Astrocyte (in vitro differentiated cells and primary cell): ENCODE data around the gene EGLN3. TPM values are rescaled to one million over a fixed set of nuclear protein-coding genes. Genes with fewer than 3 reads are reported as not detected.
A peak's percentile ranks its signal among the peaks of the same experiment; 100 is the strongest.

Source experiments
- DNase-seq: peaks from one replicate; pipeline ENCODE4 v3.0.0-alpha.2; 2010; ENCODE audit warnings: low read depth
- FAIRE-seq: peaks from 2 replicates; lab custom pipeline; 2011; peaks lifted over from hg19 to GRCh38; lab: Jason Lieb, UNC
- H2AFZ ChIP-seq: 2 replicates; pipeline ENCODE4 v1.6.0; 2012; ENCODE audit warnings: low read depth, low read length, inconsistent platforms
- H3K27ac ChIP-seq: 2 replicates; pipeline ENCODE4 v1.5.1; 2011; ENCODE audit warnings: low read depth, low read length, inconsistent platforms
- H3K27me3 ChIP-seq: 2 replicates; pipeline ENCODE4 v1.6.0; 2011; ENCODE audit warnings: low read length, inconsistent platforms; ENCODE audit not compliant: insufficient read depth
- H3K36me3 ChIP-seq: 2 replicates; pipeline ENCODE4 v1.5.1; 2011; ENCODE audit warnings: low read length, inconsistent platforms; ENCODE audit not compliant: insufficient read depth
- H3K4me1 ChIP-seq: 2 replicates; pipeline ENCODE4 v1.5.1; 2011; ENCODE audit warnings: low read length, inconsistent platforms; ENCODE audit not compliant: insufficient read depth
- H3K4me2 ChIP-seq: 2 replicates; pipeline ENCODE4 v1.6.0; 2012; ENCODE audit warnings: low read length, inconsistent platforms
- H3K4me3 ChIP-seq: 2 replicates; pipeline ENCODE4 v1.5.1; 2011; ENCODE audit warnings: low read depth, mild to moderate bottlenecking, low read length, inconsistent platforms; ENCODE audit not compliant: insufficient read depth
- H3K79me2 ChIP-seq: 2 replicates; pipeline ENCODE4 v1.6.0; 2012; ENCODE audit warnings: mild to moderate bottlenecking, low read length, inconsistent platforms; ENCODE audit not compliant: insufficient read depth
- H3K9ac ChIP-seq: 2 replicates; pipeline ENCODE4 v1.6.0; 2012; ENCODE audit warnings: mild to moderate bottlenecking, low read length, inconsistent platforms
- H3K9me3 ChIP-seq: 2 replicates; pipeline ENCODE4 v1.5.1; 2012; ENCODE audit warnings: low read depth, mild to moderate bottlenecking, low read length, inconsistent platforms; ENCODE audit not compliant: insufficient read depth
- H4K20me1 ChIP-seq: 2 replicates; pipeline ENCODE4 v1.6.0; 2012; ENCODE audit warnings: low read length, inconsistent platforms; ENCODE audit not compliant: insufficient read depth
- H3K27ac Mint-ChIP-seq: one replicate; pipeline ENCODE4 v1.8.0; 2021; ENCODE audit warnings: mild to moderate bottlenecking, mixed read lengths; ENCODE audit not compliant: unreplicated experiment
- H3K27me3 Mint-ChIP-seq: one replicate; pipeline ENCODE4 v1.8.0; 2021; ENCODE audit warnings: low read depth, mixed read lengths; ENCODE audit not compliant: unreplicated experiment
- H3K36me3 Mint-ChIP-seq: one replicate; pipeline ENCODE4 v1.8.0; 2021; ENCODE audit warnings: low read depth, mixed read lengths; ENCODE audit not compliant: unreplicated experiment
- H3K4me1 Mint-ChIP-seq: one replicate; pipeline ENCODE4 v1.8.0; 2021; ENCODE audit warnings: low read depth, mixed read lengths; ENCODE audit not compliant: unreplicated experiment
- H3K4me3 Mint-ChIP-seq: one replicate; pipeline ENCODE4 v1.8.0; 2021; ENCODE audit warnings: mild to moderate bottlenecking, moderate library complexity, mixed read lengths; ENCODE audit not compliant: unreplicated experiment
- H3K9me3 Mint-ChIP-seq: one replicate; pipeline ENCODE4 v1.8.0; 2021; ENCODE audit warnings: mild to moderate bottlenecking, mixed read lengths; ENCODE audit not compliant: unreplicated experiment
- CTCF ChIP-seq: IDR thresholded peaks from 2 replicates; pipeline ENCODE4 v1.5.1; 2011; ENCODE audit warnings: low read depth, mild to moderate bottlenecking, inconsistent platforms, low read length, moderate library complexity; ENCODE audit not compliant: insufficient read depth
- EZH2 ChIP-seq: IDR thresholded peaks from 2 replicates; pipeline ENCODE4 v1.6.1; 2012; ENCODE audit warnings: mild to moderate bottlenecking, low read length, inconsistent platforms; ENCODE audit not compliant: insufficient read depth
- total RNA-seq: library from RNA; stranded (reverse); gene quantifications from 2 replicates; pipeline ENCODE4 v1.2.1, GENCODE V29; 2021

Gene EGLN3
- total RNA-seq, 1 donor from 2014 or later = 13.3 TPM

- TF ChIP-seq CTCF (no peak), EZH2 (no peak)
- DNase-seq (no peak), FAIRE-seq (no peak)
- no peak overlapping the region for H2AFZ ChIP-seq
- H3K4me1 Mint-ChIP-seq = peaks cover 24% of the 10 kb centered on the region
- H3K4me3 ChIP-seq = no peak overlapping the region
- no peak overlapping the region for H3K4me3 Mint-ChIP-seq
- no peaks in the 10 kb centered on the region for H3K27me3 ChIP-seq
- H3K27ac ChIP-seq = no peak overlapping the region
- no peak overlapping the region for H3K4me2 ChIP-seq
- no peaks in the 10 kb centered on the region for H3K36me3 ChIP-seq
- no peaks in the 10 kb centered on the region for H4K20me1 ChIP-seq
- H3K27ac Mint-ChIP-seq = no peak overlapping the region
- H3K9ac ChIP-seq = no peak overlapping the region
- peaks cover 11% of the 10 kb centered on the region for H3K4me1 ChIP-seq
- no peaks in the 10 kb centered on the region for H3K79me2 ChIP-seq
- no peaks in the 10 kb centered on the region for H3K36me3 Mint-ChIP-seq
- H3K27me3 Mint-ChIP-seq = no peaks in the 10 kb centered on the region
- no peaks in the 10 kb centered on the region for H3K9me3 ChIP-seq
- no peaks in the 10 kb centered on the region for H3K9me3 Mint-ChIP-seq
These were observed 42.4 kb upstream of the EGLN3 start for GRCh38 chr14:33993246-33993645.

DNA sequence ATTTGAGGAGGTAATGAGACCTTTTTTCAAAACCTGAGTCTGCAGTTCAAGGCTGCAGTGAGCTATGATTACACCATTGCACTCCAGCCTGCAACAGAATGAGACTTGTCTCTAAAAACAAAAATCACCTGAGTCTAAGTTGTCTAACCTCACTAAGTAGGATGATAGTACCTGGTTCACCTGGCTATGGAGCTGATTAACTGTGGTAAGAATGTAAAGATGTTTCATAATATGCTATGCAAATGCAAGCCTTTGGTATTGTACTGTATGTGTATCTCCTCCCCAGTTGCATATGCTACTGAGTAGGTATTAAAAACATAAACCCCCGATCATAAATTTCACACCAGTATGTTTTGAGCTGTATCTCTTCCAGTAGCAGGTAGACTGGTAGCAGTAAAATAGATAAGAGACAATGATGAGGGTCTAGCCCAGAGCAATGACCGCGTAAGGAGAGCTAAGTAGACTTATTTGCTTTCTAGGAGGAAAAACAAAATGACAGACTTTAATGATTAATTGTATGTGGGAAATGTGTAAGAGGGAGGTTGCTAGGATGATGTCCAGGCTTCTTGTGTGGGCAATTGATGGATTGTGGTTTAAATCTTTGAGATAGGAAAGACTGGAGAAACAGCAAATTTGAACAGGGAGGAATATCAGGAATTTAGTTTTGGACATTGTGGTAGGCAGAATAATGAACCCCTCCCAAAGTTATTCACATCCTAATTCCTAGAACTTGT is 41.6 kb upstream of the EGLN3 start:
- H3K36me3 ChIP-seq = no peaks in the 10 kb centered on the region
- no peak overlapping the region for H3K27ac ChIP-seq
- FAIRE-seq (no peak), DNase-seq (peak; percentile 79)
- Mint-ChIP-seq H3K4me1 (peaks cover 22% of the 10 kb centered on the region), H3K36me3 (no peaks in the 10 kb centered on the region), H3K27me3 (no peaks in the 10 kb centered on the region), H3K4me3 (no peak overlapping the region), H3K9me3 (peaks cover 2% of the 10 kb centered on the region), H3K27ac (peak overlapping the region; percentile 23)
- H3K79me2 ChIP-seq = no peaks in the 10 kb centered on the region
- no peak overlapping the region for H2AFZ ChIP-seq
- no peaks in the 10 kb centered on the region for H4K20me1 ChIP-seq
- H3K4me1 ChIP-seq = peaks cover 12% of the 10 kb centered on the region
- H3K27me3 ChIP-seq = no peaks in the 10 kb centered on the region
- no peak overlapping the region for H3K4me2 ChIP-seq
- no peak overlapping the region for H3K4me3 ChIP-seq
- TF ChIP-seq CTCF = no peak
- no peak for TF ChIP-seq EZH2
- no peaks in the 10 kb centered on the region for H3K9me3 ChIP-seq
- H3K9ac ChIP-seq = no peak overlapping the region

DNA sequence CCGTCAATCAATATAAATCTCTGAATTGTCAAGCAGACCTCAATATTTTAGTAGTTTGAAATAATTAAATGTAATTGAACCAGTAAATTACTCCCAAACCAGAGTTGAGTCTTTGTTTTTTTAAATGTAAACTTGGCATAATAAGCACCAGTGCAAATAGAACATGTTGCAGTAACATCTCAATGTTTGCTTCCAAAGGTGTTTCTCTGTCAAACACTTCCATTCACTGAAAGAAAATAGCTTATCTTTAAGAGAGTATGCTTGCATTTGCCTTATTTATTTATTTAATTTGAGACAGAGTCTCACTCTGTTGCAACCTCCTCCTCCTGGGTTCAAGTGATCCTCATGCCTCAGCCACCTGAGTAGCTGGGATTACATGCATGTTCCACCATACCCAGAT is 39.9 kb upstream of the EGLN3 start:
- Histone ChIP-seq H3K36me3 (no peaks in the 10 kb centered on the region), H3K9me3 (no peaks in the 10 kb centered on the region), H4K20me1 (no peaks in the 10 kb centered on the region), H3K4me1 (peaks cover 16% of the 10 kb centered on the region), H3K4me3 (no peak overlapping the region), H3K4me2 (no peak overlapping the region), H3K27me3 (no peaks in the 10 kb centered on the region), H3K27ac (no peak overlapping the region), H3K79me2 (no peaks in the 10 kb centered on the region), H2AFZ (no peak overlapping the region), H3K9ac (no peak overlapping the region)
- no peak for DNase-seq
- Mint-ChIP-seq H3K4me1 (peaks cover 27% of the 10 kb centered on the region), H3K4me3 (no peak overlapping the region), H3K27ac (peak overlapping the region; percentile 75), H3K36me3 (peaks cover 2% of the 10 kb centered on the region), H3K9me3 (peaks cover 4% of the 10 kb centered on the region), H3K27me3 (no peaks in the 10 kb centered on the region)
- no peak for FAIRE-seq
- TF ChIP-seq EZH2 (no peak), CTCF (no peak)
